Measurements from ENCODE around the gene MCTP1. TPM values are rescaled to one million over a fixed set of nuclear protein-coding genes. Genes with fewer than 3 reads are reported as not detected.

The MCTP1 gene
- total and polyA plus RNA-seq, 9 of the 15 experiments (the other 6 are each of a cell fraction or from before 2014, with no cell fraction given), result 0.04 to 0.93 (median 0.06) TPM; not detected in 4

- H3K9me1 ChIP-seq (ENCODE audit: control insufficient read depth, insufficient read depth, low read length), result no peaks in the 10 kb centered on the region
- H3K4me1 ChIP-seq (replicated peaks in 1 of 2; ENCODE audit: control insufficient read depth in 2 of 2, insufficient read depth in 2 of 2, low read length in 2 of 2), result no peaks in the 10 kb centered on the region
- no peak overlapping the region for H2AFZ ChIP-seq (ENCODE audit: low read depth, low read length)
- H3K27me3 ChIP-seq (ENCODE audit: control insufficient read depth in 2 of 2, insufficient read depth in 2 of 2, low read length in 2 of 2), result no peaks in the 10 kb centered on the region
- H4K20me1 ChIP-seq (replicated peaks; ENCODE audit: control insufficient read depth, insufficient read depth, low read length), result no peaks in the 10 kb centered on the region
- no peaks in the 10 kb centered on the region for H3K79me2 ChIP-seq (ENCODE audit: control insufficient read depth, insufficient read depth, low read length)
- FAIRE-seq, result peak; percentile 73
- no peaks in the 10 kb centered on the region for H3K36me3 ChIP-seq (ENCODE audit: control insufficient read depth, insufficient read depth, low read length)
- H3K27ac ChIP-seq (ENCODE audit: extremely low read depth, low read depth, low read length), result no peak overlapping the region
- ATAC-seq, result peak; percentile 93
- no peaks in the 10 kb centered on the region for H3K9me3 ChIP-seq (replicated peaks; ENCODE audit: control insufficient read depth, insufficient read depth, low read depth, low read length)
- H3K9ac ChIP-seq (ENCODE audit: insufficient read depth in 1 of 2, low read depth in 2 of 2, low read length in 2 of 2), result no peak overlapping the region
- no peak overlapping the region for H3K4me3 ChIP-seq
- ChIA-PET POLR2A (interaction anchor here (0.7 kb wide), 1 partner anchor 322 kb away, joined by 3 read pairs; no protein-coding TSS in a partner anchor), CTCF (ENCODE audit: low intra/inter-chr PET ratio) (interaction anchor here (0.5 to 1.6 kb wide), 5 partner anchors 293 to 1450 kb away, joined by 3 read pairs; partner anchors contain the start of gene MCTP1)
- in situ Hi-C loops (cut with MboI), result loop anchor here (25.0 kb wide), 1 partner anchor 869 kb away; no protein-coding TSS in a partner anchor
- BruUV-seq (replicated peaks), result no TSS peak
- intact Hi-C loops (cut with micrococcal nuclease), result loop anchor here (1.0 to 10.0 kb wide), 5 partner anchors 266 to 878 kb away; partner anchors contain the start of gene RFESD
- peak; percentile 11 to 61 (median 22) for DNase-seq (ENCODE audit: extremely low read depth in 1 of 4, low spot score in 3 of 4)
- no peak overlapping the region for H3K4me2 ChIP-seq (ENCODE audit: insufficient read depth, low read length)
- 27% methylated on average over 5 of the region's 5 CpGs for WGBS (ENCODE audit: insufficient coverage, low coverage, missing lambda C conversion rate)
- TF ChIP-seq CREB3 (tag; conservative IDR thresholded peaks at IDR 0.05; ENCODE audit: low read depth) (no peak), NR3C1 (CRISPR knock-in tag; IDR thresholded peaks at IDR 0.05) (no peak), ZNF263 (CRISPR knock-in tag; IDR thresholded peaks at IDR 0.05; ENCODE audit: borderline replicate concordance) (no peak), CEBPG (CRISPR knock-in tag; IDR thresholded peaks at IDR 0.05) (no peak), CEBPG (tag; conservative IDR thresholded peaks at IDR 0.05 in 1 of 2, IDR thresholded peaks at IDR 0.05 in 1 of 2) (0 out of 4 replicates have a peak, but pooled peaks of 1 of the 2 experiments have one; percentile 19), DEAF1 (CRISPR knock-in tag; IDR thresholded peaks at IDR 0.05) (peak; percentile 18; the same call in 1 of the 2 replicates), CTCF (IDR thresholded peaks at IDR 0.05 in 2 of 3, conservative IDR thresholded peaks at IDR 0.05 in 1 of 3; ENCODE audit: insufficient read depth in 2 of 3, low read depth in 1 of 3, low read length in 3 of 3) (peak; percentile 54 to 75 (median 71)), RAD21 (CRISPR knock-in tag; conservative IDR thresholded peaks at IDR 0.05 in 1 of 2, IDR thresholded peaks at IDR 0.05 in 1 of 2) (peak; percentile 67 to 80), SMC3 (conservative IDR thresholded peaks at IDR 0.05; ENCODE audit: insufficient read depth, low read depth, low read length) (0 out of 2 replicates have a peak, but pooled peaks have one; percentile 34), ARID3A (IDR thresholded peaks at IDR 0.05; ENCODE audit: borderline replicate concordance, low read depth, low read length) (peak; percentile 83; the same call in 1 of the 2 replicates)
These were observed 316.3 kb downstream of the MCTP1 start for GRCh38 chr5:94968507-94969095.
